ENCODE data around the gene SLC39A5. TPM values are rescaled to one million over a fixed set of nuclear protein-coding genes. Genes with fewer than 3 reads are reported as not detected.

The SLC39A5 gene
- total RNA-seq, 1 experiment from 2014 or later, result not detected

DNA sequence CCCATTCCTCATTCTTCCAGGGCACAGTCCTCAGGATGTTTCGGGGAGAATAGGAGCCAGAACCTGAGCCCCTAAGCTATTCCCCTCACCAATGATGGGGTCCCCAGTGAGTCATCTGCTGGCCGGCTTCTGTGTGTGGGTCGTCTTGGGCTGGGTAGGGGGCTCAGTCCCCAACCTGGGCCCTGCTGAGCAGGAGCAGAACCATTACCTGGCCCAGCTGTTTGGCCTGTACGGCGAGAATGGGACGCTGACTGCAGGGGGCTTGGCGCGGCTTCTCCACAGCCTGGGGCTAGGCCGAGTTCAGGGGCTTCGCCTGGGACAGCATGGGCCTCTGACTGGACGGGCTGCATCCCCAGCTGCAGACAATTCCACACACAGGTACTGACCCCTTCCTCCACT is 1.3 kb downstream of the SLC39A5 start:
- Histone ChIP-seq H3K56ac (ENCODE audit: insufficient read length, low read depth, low read length) (no peak overlapping the region), H3K9me3 (ENCODE audit: control insufficient read depth, low read depth, low read length) (no peaks in the 10 kb centered on the region), H3K18ac (ENCODE audit: insufficient read length, low read depth, low read length) (no peak overlapping the region), H3K79me1 (ENCODE audit: insufficient read depth, low read depth, low read length, poor library complexity, severe bottlenecking) (no peaks in the 10 kb centered on the region), H3K4ac (ENCODE audit: low read depth, low read length) (no peak overlapping the region), H2BK12ac (ENCODE audit: insufficient read length, low read depth, low read length) (no peak overlapping the region), H3K27me3 (ENCODE audit: insufficient read depth, low read length) (no peaks in the 10 kb centered on the region), H3K4me1 (ENCODE audit: insufficient read depth, low read length) (no peaks in the 10 kb centered on the region), H2BK5ac (ENCODE audit: insufficient read length, low read length) (no peak overlapping the region), H2AFZ (ENCODE audit: low read length) (no peak overlapping the region), H4K8ac (replicated peaks; ENCODE audit: insufficient read length, low read depth, low read length) (no peak overlapping the region), H3K4me2 (ENCODE audit: insufficient read depth, insufficient read length, low read length) (no peak overlapping the region), H3K27ac (ENCODE audit: insufficient read length, low read depth, low read length) (no peak overlapping the region), H2AK5ac (ENCODE audit: insufficient read length, low read length) (no peak overlapping the region), H4K20me1 (ENCODE audit: control insufficient read depth, insufficient read depth, insufficient read length) (peaks cover 1% of the 10 kb centered on the region), H4K5ac (ENCODE audit: insufficient read length, low read depth, low read length) (no peak overlapping the region), H4K91ac (ENCODE audit: insufficient read length, low read depth, low read length) (no peak overlapping the region), H2BK20ac (ENCODE audit: low read depth, low read length, poor library complexity, severe bottlenecking) (no peak overlapping the region), H3K23ac (ENCODE audit: insufficient read length, low read depth, low read length) (no peak overlapping the region), H3K9ac (ENCODE audit: extremely low read depth, insufficient read length, low read length) (no peak overlapping the region), H2BK15ac (ENCODE audit: low read depth, low read length) (no peak overlapping the region), H3K23me2 (ENCODE audit: insufficient read length, low read depth, low read length, poor library complexity, severe bottlenecking) (no peaks in the 10 kb centered on the region), H3K14ac (ENCODE audit: insufficient read depth, low read length) (no peak overlapping the region), H3K79me2 (ENCODE audit: insufficient read depth, low read length) (no peaks in the 10 kb centered on the region), H3T11ph (ENCODE audit: low read length) (no peak overlapping the region), H2BK120ac (ENCODE audit: low read depth, low read length, poor library complexity, severe bottlenecking) (no peak overlapping the region)
- Mint-ChIP-seq H3K4me3 (no peak overlapping the region; a peak in 1 of 5 replicates), H3K36me3 (ENCODE audit: insufficient read depth in 1 of 3, low read depth in 3 of 3) (peaks cover 2 to 15% (median 8%) of the 10 kb centered on the region in 3 experiments; a peak in 5 of 7 replicates), H3K9me3 (no peaks in the 10 kb centered on the region), H3K27me3 (ENCODE audit: low read depth) (peaks cover 11% of the 10 kb centered on the region), H3K27ac (no peak overlapping the region), H3K4me1 (peaks cover 9 to 11% of the 10 kb centered on the region in 2 experiments; a peak in 3 of 4 replicates)
- no peak for DNase-seq
- TF ChIP-seq, protein P1, sequence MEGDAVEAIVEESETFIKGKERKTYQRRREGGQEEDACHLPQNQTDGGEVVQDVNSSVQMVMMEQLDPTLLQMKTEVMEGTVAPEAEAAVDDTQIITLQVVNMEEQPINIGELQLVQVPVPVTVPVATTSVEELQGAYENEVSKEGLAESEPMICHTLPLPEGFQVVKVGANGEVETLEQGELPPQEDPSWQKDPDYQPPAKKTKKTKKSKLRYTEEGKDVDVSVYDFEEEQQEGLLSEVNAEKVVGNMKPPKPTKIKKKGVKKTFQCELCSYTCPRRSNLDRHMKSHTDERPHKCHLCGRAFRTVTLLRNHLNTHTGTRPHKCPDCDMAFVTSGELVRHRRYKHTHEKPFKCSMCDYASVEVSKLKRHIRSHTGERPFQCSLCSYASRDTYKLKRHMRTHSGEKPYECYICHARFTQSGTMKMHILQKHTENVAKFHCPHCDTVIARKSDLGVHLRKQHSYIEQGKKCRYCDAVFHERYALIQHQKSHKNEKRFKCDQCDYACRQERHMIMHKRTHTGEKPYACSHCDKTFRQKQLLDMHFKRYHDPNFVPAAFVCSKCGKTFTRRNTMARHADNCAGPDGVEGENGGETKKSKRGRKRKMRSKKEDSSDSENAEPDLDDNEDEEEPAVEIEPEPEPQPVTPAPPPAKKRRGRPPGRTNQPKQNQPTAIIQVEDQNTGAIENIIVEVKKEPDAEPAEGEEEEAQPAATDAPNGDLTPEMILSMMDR (conservative IDR thresholded peaks at IDR 0.05), result no peak
- no CpG with 5 or more reads among the region's 11 CpGs for WGBS (ENCODE audit: extremely low coverage, insufficient read length, low lambda C conversion rate)

Data from H9 (cell line).